Prostate gland (tissue), 2 donors: ENCODE measurements around the gene CNTNAP2.
"Not testable (repeated sequence)": the region's sequence is repeated elsewhere in the genome, so short reads cannot be mapped to it uniquely, and the experiment has no call there.

Experiments
- POLR2A ChIP-seq: fragments of 450-650 bp; IDR thresholded peaks from one replicate; pipeline ENCODE4 v1.6.1; 2016; ENCODE audit warnings: antibody characterized with exemption, mild to moderate bottlenecking
- POLR2AphosphoS5 ChIP-seq: sonication (generic); formaldehyde crosslinking; IDR thresholded peaks from one replicate; pipeline ENCODE4 v1.6.1; 2017; ENCODE audit warnings: antibody characterized with exemption
- TF ChIP-seq, protein P1 (sequence below), 4 experiments: fragments of 200-600 bp in 2 of 4; fragments of 450-650 bp in 2 of 4; sonication (generic) in 2 of 4; IDR thresholded peaks; 1 replicate in 3 of 4; 2 replicates in 1 of 4; pipeline ENCODE4 v1.5.1; 2016 to 2019; ENCODE audit warnings: antibody characterized with exemption in 4 of 4, mild to moderate bottlenecking in 2 of 4, moderate library complexity in 2 of 4

GRCh38 chr7:148451526-148451925 lies 2334.9 kb downstream of the CNTNAP2 start:
- not testable (repeated sequence) for TF ChIP-seq POLR2A, POLR2AphosphoS5
- TF ChIP-seq, protein P1, sequence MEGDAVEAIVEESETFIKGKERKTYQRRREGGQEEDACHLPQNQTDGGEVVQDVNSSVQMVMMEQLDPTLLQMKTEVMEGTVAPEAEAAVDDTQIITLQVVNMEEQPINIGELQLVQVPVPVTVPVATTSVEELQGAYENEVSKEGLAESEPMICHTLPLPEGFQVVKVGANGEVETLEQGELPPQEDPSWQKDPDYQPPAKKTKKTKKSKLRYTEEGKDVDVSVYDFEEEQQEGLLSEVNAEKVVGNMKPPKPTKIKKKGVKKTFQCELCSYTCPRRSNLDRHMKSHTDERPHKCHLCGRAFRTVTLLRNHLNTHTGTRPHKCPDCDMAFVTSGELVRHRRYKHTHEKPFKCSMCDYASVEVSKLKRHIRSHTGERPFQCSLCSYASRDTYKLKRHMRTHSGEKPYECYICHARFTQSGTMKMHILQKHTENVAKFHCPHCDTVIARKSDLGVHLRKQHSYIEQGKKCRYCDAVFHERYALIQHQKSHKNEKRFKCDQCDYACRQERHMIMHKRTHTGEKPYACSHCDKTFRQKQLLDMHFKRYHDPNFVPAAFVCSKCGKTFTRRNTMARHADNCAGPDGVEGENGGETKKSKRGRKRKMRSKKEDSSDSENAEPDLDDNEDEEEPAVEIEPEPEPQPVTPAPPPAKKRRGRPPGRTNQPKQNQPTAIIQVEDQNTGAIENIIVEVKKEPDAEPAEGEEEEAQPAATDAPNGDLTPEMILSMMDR (IDR thresholded peaks at IDR 0.05): not testable (repeated sequence)
